Astrocyte (in vitro differentiated cells and primary cell): ENCODE measurements around the gene ATXN7.

Experiments used
- EZH2 ChIP-seq: IDR thresholded peaks from 2 replicates; pipeline ENCODE4 v1.6.1; 2012; ENCODE audit warnings: mild to moderate bottlenecking, low read length, inconsistent platforms; ENCODE audit not compliant: insufficient read depth
- TF ChIP-seq, protein P1 (sequence below): IDR thresholded peaks from 2 replicates; pipeline ENCODE4 v1.5.1; 2011; ENCODE audit warnings: low read depth, mild to moderate bottlenecking, inconsistent platforms, low read length, moderate library complexity; ENCODE audit not compliant: insufficient read depth

DNA sequence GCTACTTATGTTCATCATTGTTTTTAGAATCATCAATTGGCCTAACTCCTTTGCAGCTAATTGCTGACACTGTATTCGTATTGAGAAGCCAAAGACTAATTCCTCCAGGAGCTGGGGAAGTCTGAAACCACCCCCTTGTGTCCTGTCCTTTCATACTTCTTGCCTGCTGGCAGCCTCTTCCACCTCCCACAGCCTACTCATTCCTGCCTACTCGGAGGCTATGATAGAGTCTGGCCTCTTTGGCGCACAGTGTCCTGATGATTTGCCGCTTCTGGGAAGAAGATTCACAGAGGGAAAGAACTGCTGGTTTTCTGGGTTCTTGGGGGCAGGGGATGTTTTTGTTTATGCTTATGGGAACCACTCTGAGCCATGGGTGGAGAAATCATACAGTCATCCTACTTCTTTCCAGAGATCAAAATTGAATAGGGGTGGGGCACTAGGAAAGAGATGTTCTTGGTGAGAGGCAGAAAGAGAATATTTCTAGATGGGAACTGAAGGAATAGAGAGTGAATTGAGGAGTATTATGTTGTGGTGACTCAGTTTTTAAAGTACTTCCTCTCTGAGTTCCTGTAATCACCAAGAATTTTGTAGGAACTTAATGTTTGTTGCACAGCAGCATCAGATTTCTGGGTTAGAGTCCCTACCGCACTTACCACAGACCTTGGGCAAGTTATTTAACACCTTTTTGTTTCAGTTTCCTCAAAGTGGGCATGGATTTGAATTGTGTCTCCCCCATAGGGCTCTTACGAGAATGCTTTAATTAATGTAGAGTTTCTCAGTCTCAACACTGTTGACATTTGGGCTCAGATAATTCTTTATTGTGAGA is 70.6 kb downstream of the ATXN7 start:
- TF ChIP-seq, protein P1, sequence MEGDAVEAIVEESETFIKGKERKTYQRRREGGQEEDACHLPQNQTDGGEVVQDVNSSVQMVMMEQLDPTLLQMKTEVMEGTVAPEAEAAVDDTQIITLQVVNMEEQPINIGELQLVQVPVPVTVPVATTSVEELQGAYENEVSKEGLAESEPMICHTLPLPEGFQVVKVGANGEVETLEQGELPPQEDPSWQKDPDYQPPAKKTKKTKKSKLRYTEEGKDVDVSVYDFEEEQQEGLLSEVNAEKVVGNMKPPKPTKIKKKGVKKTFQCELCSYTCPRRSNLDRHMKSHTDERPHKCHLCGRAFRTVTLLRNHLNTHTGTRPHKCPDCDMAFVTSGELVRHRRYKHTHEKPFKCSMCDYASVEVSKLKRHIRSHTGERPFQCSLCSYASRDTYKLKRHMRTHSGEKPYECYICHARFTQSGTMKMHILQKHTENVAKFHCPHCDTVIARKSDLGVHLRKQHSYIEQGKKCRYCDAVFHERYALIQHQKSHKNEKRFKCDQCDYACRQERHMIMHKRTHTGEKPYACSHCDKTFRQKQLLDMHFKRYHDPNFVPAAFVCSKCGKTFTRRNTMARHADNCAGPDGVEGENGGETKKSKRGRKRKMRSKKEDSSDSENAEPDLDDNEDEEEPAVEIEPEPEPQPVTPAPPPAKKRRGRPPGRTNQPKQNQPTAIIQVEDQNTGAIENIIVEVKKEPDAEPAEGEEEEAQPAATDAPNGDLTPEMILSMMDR, result no peak
- no peak for TF ChIP-seq EZH2
